ENCODE measurements around the gene GHITM. TPM values are rescaled to one million over a fixed set of nuclear protein-coding genes. Genes with fewer than 3 reads are reported as not detected.

GHITM gene
- 153 and 256 TPM in 2 replicates for total RNA-seq

GRCh38 chr10:84139126-84140035 lies at the start of gene GHITM:
Gene GHITM, plus strand, starts transcription at chr10:84139509. Its CDS starts 1,992 bp downstream, at chr10:84141501.

GRCh38 chr10:84173501-84173929 lies 34.2 kb downstream of the GHITM start, which contains the start of gene GPR15LG:
Gene GPR15LG, plus strand, starts transcription at chr10:84173801. Its CDS starts 51 bp downstream, at chr10:84173852.

GRCh38 chr10:84194424-84195043 lies 55.2 kb downstream of the GHITM start, which contains the start of gene CDHR1:
Gene CDHR1, plus strand, starts transcription at chr10:84194537. Its CDS starts 224 bp downstream, at chr10:84194761.

Other genes starting within 250 kb of the GHITM start
- gene GPR15LG, start 34.3 kb downstream of the GHITM start, total RNA-seq = not detected in 2 replicates
- gene CDHR1, start 55.0 kb downstream of the GHITM start, total RNA-seq = under 0.01 TPM in 1 of 2 replicates, not detected in the other
- not detected in 2 replicates for gene LRIT2, start 86.0 kb downstream of the GHITM start, total RNA-seq
- gene LRIT1, start 102.0 kb downstream of the GHITM start, total RNA-seq = not detected in 2 replicates
- gene RGR, start 105.5 kb downstream of the GHITM start, total RNA-seq = not detected in 2 replicates
- gene CCSER2, start 189.1 kb downstream of the GHITM start, total RNA-seq = 28.4 and 33.5 TPM in 2 replicates

All from placental pericyte (primary cell).